COLO668 (cell line): ENCODE measurements around the gene CAV1.
"Not testable (repeated sequence)": the region's sequence is repeated elsewhere in the genome, so short reads cannot be mapped to it uniquely, and the experiment has no call there.

Experiments used
- DNase-seq: peaks from one replicate; lab custom pipeline; 2025; ENCODE audit not compliant: unreplicated experiment; lab: John Stamatoyannopoulos, UW

The CAV1 gene

DNA sequence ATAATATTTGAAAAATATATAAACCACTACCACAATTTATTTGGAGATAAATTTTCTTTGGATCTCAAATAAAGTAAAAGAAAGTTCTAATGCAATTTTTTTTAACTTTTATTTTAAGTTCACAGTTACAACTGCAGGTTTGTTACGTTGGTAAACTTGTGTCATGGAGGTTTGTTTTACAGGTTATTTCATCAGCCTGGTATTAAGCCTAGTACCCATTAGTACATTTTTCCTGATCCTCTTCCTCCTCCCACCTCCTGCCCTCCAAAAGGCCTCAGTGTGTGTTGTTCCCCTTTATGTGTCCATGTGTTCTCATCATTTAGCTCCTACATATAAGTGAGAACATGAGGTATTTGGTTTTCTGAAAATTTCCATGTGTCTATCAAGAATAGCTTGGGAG is 54.5 kb downstream of the CAV1 start:
- no peak for DNase-seq

DNA sequence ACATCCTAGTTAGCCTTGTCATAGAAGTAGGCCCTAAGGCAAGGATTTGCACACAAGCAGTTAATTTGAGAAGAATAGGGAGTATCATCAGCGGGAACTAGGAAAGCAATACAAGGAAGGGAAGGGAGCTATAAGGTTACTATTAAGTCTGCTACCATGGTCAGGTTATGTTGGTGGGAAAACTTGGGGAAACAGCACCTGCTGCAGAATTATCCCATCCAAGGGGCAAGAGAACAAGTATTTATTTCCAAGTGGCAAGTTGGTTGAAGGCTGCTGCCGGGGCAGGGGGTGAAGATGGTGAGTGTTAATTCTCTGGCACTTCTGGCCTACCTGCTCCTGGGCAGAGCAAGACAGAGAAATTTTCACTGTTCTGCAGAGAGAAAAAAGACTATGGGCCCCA is 55.0 kb downstream of the CAV1 start:
- no peak for DNase-seq

DNA sequence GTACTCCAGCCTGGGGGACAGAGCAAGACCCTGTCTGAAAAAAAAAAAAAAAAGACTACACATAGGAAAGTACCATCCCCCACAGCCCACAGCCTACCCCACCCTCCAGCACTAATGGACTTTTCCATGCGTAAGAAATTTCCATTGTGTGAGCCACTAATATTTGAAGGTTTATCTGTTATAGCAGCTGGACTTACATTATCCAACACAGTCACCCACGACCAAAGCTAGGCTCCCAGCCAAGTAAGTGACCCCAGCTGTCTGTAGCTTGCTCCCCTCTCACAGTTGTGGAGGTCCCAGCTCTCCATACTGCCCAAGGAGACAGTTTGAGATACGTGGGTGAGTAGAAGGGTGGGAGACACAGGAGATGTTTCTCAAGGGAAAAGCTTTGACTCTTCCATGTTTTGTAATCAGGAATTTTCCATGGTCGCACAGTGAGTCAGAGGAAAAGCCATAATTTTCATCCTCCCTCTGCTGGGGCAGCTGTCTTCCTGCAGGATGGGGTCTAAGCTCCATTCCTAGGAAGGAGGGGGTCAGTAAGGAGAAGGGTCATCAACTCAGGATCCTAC is 57.4 kb downstream of the CAV1 start:
- DNase-seq: no peak

DNA sequence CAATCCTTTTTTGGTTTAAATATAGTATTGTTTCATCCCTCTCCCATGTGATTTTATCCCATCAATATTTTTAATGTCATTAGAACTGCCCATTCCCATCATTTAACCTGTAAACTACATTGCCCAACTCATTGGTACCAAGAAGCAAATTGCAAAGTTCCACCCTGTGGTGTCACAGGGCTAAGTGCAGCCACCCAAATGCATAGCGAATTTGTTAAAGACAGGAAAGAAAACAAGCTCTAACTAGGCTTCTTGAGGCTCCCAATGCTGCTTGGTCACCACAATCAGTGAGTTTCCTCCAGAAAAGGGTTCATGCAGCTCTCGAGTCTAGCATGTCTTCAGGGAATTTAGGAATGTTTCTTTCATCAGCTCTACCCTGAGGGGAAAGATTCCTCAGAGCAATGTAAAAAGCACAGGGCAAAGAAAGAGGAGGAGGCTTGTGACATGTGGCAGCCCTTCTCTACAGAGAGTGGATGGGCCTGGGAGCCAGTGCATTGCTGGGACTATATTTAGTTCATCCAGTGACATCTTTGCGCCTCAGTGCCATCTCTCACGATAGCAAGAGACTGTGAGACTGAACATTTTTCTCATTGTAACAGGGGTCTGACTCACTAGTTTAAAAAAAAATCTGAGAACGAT is 58.1 kb downstream of the CAV1 start:
- no peak for DNase-seq

DNA sequence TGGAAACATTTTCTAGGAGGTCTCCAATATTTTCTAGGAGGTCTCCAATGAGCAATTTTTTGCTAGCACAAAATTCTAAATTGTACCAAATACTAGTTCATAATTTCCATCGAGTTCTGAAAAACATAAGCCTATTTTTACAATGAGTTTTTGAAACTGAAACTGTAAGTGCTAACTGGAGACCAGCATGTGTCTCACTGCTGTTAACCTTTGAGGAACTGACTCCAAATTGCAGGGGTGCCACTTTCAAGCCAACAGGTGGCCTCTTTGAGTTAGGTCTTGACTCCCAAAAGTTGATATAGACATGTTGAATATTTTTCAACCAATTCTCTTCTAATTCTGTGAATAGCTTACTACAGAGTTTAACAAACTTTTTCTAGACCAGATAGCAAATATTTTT is 58.8 kb downstream of the CAV1 start:
- no peak for DNase-seq

- DNase-seq: no peak
Observed at GRCh38 chr7:116584721-116585120, 59.9 kb downstream of the CAV1 start.

DNA sequence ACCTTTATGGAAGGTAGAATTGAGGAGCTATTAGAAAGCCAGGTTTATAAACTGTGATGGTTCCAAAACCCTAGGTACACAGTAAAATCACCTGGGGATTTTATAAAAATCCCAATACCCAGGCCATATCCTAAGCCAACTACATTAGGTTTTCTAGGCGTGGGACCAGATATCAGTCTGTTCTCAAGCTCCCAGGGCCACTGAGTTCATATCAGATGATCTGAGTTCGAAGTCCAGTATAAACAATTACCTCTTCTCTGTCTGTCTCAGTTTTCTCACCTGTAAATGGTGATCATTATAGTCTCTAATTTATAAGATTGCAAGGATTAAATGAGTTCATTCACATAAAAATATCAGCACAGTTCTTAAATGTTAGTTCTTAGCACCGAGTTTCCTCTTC is 60.6 kb downstream of the CAV1 start:
- no peak for DNase-seq

DNA sequence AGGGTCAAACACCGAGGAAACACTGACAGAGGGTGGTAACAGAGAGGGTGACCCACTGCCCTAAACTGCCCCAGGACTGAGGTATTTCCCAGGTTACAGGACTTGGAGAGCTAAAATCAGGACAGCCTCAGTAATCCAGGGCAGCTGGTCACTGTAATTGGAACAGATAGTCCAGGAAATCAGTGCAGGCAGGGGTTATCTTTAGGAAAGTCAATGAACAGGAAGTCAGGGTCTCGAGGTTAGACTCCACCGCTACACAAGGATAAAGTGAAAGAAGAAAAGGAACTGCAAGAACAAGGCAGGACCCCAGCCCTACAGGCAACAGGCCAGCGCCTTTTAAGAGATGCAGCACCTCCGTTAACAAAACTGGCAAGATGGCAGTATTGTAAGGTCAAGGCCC is 61.1 kb downstream of the CAV1 start:
- no peak for DNase-seq

- DNase-seq: not testable (repeated sequence)
Observed at GRCh38 chr7:116587200-116587599, 62.4 kb downstream of the CAV1 start.

- no peak for DNase-seq
Observed at GRCh38 chr7:116588225-116588624, 63.4 kb downstream of the CAV1 start.

GRCh38 chr7:116588641-116589594 is 64.1 kb downstream of the CAV1 start:
- no peak for DNase-seq

GRCh38 chr7:116591202-116592040 is 66.6 kb downstream of the CAV1 start:
- no peak for DNase-seq

- no peak for DNase-seq
Observed at GRCh38 chr7:116592041-116592355, 67.2 kb downstream of the CAV1 start.

DNA sequence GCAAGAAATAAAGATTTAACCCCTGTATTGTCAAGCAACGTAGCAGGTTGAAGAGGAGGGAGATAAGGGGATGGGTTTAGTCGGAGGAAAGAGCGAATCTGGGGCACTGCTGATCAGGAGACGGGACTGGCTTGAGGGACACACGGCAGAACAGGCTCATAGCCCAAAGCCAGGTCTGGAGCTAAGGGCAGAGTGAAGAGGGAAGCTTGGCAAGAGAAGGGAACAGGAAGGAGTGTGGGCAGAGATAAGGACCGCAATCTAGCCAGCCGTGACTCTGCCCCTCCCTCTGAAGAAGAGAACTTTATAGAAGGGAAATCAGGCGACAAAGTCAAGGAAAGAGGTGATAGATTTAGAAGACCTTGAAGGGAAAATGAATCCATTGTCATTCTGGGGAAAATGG is 67.6 kb downstream of the CAV1 start:
- no peak for DNase-seq

DNA sequence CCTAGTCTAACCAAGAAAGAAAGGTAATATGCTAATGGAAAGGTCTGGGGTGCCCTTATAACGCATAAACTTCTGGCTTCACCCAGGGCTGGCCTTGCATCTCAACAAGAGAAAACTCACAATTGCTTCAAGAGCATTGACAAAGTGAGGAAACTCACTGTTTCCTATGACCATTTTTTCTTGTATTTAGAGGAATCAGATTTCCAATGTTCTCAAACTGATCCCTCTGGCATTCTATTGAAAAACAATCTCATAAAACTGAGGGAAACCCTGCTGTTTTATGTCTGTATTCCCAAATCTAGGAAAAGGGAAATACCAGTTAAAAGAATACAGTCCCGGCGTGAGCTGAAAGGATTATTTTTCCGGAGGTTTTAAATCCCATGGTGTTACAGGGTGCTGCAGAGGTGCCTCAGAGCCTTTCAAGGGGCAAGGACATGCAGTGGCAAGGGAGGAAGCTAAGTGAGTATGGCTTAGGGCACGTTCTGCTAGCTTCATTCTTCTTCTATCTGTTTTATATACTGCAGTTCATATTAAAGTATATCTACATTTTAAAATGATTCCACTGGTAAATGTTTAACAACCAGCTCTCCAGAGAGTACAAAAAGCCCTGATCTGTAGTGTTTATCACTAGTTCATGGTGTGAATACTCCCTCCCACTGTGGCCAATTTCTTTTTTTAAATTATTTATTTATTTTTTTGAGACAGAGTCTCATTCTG is 68.7 kb downstream of the CAV1 start:
- no peak for DNase-seq

- DNase-seq: no peak
Observed at GRCh38 chr7:116595063-116595462, 70.2 kb downstream of the CAV1 start.

GRCh38 chr7:116597384-116597783 is 72.5 kb downstream of the CAV1 start:
- no peak for DNase-seq

GRCh38 chr7:116598278-116598677 is 73.4 kb downstream of the CAV1 start:
- peak; percentile 7 for DNase-seq

GRCh38 chr7:116598861-116599260 is 74.0 kb downstream of the CAV1 start:
- DNase-seq: no peak

DNA sequence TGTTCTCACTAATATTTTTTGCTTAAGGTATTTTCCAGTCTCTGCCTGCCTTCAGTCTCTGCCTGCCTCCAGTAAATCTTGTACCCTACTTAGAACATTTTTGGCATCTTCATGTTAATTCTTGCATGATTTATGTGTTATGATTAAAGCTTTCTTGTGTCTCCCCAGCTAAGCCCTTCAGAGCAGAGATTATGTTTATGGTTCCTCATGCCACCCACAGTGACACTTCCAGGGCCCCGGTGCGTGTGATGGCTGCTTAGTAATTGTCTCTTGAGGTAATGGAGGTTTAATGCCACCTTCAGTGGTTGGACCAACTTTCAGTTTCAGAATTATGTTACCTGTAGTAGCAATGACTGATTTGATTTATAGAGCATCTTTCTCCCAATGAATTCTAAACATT is 76.6 kb downstream of the CAV1 start:
- no peak for DNase-seq

DNA sequence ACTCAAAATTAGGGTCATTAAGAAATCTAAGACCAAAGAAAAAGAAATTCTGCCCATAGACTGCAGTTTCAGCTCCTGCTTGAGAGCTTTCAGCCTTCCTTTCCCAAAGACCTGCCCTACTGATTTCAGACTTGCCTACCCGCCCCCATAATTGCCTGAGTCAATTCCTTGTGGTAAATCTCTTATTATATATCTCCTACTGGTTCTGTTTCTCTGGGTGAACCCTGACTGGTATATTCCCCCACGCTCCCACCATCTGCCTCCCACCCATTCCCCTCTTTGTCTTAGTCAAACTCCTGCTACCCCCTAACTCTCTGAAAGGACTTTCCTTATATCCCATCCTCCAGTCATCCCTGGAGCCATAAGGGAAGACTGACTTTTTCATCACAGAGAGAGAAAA is 82.5 kb downstream of the CAV1 start:
- DNase-seq: no peak
